Subcutaneous adipose tissue (tissue), 4 donors: ENCODE results near the gene PPP1R15B. TPM values are rescaled to one million over a fixed set of nuclear protein-coding genes. Genes with fewer than 3 reads are reported as not detected.

Experiments used
- CTCF ChIP-seq: fragments of 450-650 bp; IDR thresholded peaks from one replicate; pipeline ENCODE4 v1.5.1; 2016; ENCODE audit warnings: low read depth, mild to moderate bottlenecking, control low read depth, antibody characterized with exemption, moderate library complexity
- total RNA-seq, 4 donors: library from RNA; depleted of rRNA; stranded (reverse); fragments of >200 nt; gene quantifications; one replicate each; pipeline ENCODE4 v1.1.0, GENCODE V29; 2016

PPP1R15B gene
- total RNA-seq, 4 donors from 2014 or later = 41.4 to 94.9 (median 53.2) TPM

GRCh38 chr1:204417074-204417997 is 5.7 kb upstream of the PPP1R15B start:
- no peak for TF ChIP-seq CTCF

GRCh38 chr1:204416589-204417073 is 5.0 kb upstream of the PPP1R15B start:
- TF ChIP-seq CTCF = no peak

- no peak for TF ChIP-seq CTCF
These were observed 3.7 kb upstream of the PPP1R15B start for GRCh38 chr1:204415351-204415750.

GRCh38 chr1:204414016-204414415 is 2.4 kb upstream of the PPP1R15B start:
- no peak for TF ChIP-seq CTCF

GRCh38 chr1:204413170-204413535 is 1.5 kb upstream of the PPP1R15B start:
- no peak for TF ChIP-seq CTCF

- TF ChIP-seq CTCF = no peak
These were observed 748 bp downstream of the PPP1R15B start for GRCh38 chr1:204410688-204411450.
